ENCODE data around the gene CEP162. TPM values are rescaled to one million over a fixed set of nuclear protein-coding genes. Genes with fewer than 3 reads are reported as not detected.

Gene CEP162
- total RNA-seq, 2 donors from 2014 or later, result 29.7 to 39.2 TPM

- TF ChIP-seq, protein P1, sequence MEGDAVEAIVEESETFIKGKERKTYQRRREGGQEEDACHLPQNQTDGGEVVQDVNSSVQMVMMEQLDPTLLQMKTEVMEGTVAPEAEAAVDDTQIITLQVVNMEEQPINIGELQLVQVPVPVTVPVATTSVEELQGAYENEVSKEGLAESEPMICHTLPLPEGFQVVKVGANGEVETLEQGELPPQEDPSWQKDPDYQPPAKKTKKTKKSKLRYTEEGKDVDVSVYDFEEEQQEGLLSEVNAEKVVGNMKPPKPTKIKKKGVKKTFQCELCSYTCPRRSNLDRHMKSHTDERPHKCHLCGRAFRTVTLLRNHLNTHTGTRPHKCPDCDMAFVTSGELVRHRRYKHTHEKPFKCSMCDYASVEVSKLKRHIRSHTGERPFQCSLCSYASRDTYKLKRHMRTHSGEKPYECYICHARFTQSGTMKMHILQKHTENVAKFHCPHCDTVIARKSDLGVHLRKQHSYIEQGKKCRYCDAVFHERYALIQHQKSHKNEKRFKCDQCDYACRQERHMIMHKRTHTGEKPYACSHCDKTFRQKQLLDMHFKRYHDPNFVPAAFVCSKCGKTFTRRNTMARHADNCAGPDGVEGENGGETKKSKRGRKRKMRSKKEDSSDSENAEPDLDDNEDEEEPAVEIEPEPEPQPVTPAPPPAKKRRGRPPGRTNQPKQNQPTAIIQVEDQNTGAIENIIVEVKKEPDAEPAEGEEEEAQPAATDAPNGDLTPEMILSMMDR (conservative IDR thresholded peaks at IDR 0.05), result no peak
- 70 to 90% methylated on average over 2 of the region's 2 CpGs for WGBS, 2 experiments (ENCODE audit: insufficient coverage in 1 of 2, insufficient read length in 1 of 2)
- Histone ChIP-seq H3K4me3 (ENCODE audit: low read length) (no peak overlapping the region), H3K9ac (ENCODE audit: extremely low read depth, low read length, poor library complexity, severe bottlenecking) (no peak overlapping the region), H3K27ac (ENCODE audit: low read depth, low read length) (no peak overlapping the region), H3K36me3 (ENCODE audit: control insufficient read depth, insufficient read depth, low read length) (no peaks in the 10 kb centered on the region), H3K4me1 (ENCODE audit: control insufficient read depth, insufficient read depth, low read length) (peaks cover 9% of the 10 kb centered on the region), H3K27me3 (ENCODE audit: control insufficient read depth, insufficient read depth, low read length, poor library complexity, severe bottlenecking) (no peaks in the 10 kb centered on the region), H3K9me3 (ENCODE audit: control insufficient read depth, low read length) (no peaks in the 10 kb centered on the region)
- no peaks in the 10 kb centered on the region for H3K9me3 Mint-ChIP-seq
- H3K27ac Mint-ChIP-seq, result no peak overlapping the region
- H3K4me1 Mint-ChIP-seq, result peaks cover 3% of the 10 kb centered on the region
- no peaks in the 10 kb centered on the region for H3K36me3 Mint-ChIP-seq (ENCODE audit: low read depth)
- H3K4me3 Mint-ChIP-seq, result no peak overlapping the region
- H3K27me3 Mint-ChIP-seq (ENCODE audit: insufficient read depth), result no peaks in the 10 kb centered on the region
- DNase-seq, result no peak
Measured at GRCh38 chr6:84258268-84258667, 30.8 kb upstream of the CEP162 start.

- H3K27me3 Mint-ChIP-seq (ENCODE audit: insufficient read depth), result no peaks in the 10 kb centered on the region
- DNase-seq, result no peak
- Histone ChIP-seq H3K4me3 (ENCODE audit: low read length) (no peak overlapping the region), H3K9ac (ENCODE audit: extremely low read depth, low read length, poor library complexity, severe bottlenecking) (no peak overlapping the region), H3K27ac (ENCODE audit: low read depth, low read length) (no peak overlapping the region), H3K9me3 (ENCODE audit: control insufficient read depth, low read length) (no peaks in the 10 kb centered on the region), H3K4me1 (ENCODE audit: control insufficient read depth, insufficient read depth, low read length) (peaks cover 9% of the 10 kb centered on the region), H3K27me3 (ENCODE audit: control insufficient read depth, insufficient read depth, low read length, poor library complexity, severe bottlenecking) (no peaks in the 10 kb centered on the region), H3K36me3 (ENCODE audit: control insufficient read depth, insufficient read depth, low read length) (no peaks in the 10 kb centered on the region)
- TF ChIP-seq, protein P1 (conservative IDR thresholded peaks at IDR 0.05), result no peak
- H3K27ac Mint-ChIP-seq, result no peak overlapping the region
- no peaks in the 10 kb centered on the region for H3K36me3 Mint-ChIP-seq (ENCODE audit: low read depth)
- no peak overlapping the region for H3K4me3 Mint-ChIP-seq
- no peaks in the 10 kb centered on the region for H3K9me3 Mint-ChIP-seq
- H3K4me1 Mint-ChIP-seq, result peaks cover 3% of the 10 kb centered on the region
Measured at GRCh38 chr6:84255641-84256040, 28.2 kb upstream of the CEP162 start.

DNA sequence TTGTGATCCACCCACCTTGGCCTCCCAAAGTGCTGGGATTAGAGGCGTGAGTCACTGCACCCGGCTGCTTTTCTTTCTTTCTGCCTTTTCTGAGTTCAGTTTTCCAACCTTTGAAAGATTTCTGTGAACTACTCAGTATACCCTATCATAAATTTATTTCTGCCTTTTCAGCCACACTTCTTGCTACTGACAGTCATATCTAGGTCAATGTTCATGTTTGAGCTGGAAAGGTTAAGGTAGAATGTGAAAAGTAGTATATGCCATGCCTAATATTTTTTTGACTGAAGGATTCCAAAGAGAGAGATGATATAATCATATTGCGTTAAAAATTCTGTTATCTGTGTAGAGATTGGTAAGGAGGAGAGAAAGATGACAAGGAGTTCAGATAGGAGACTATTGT lies 25.9 kb upstream of the CEP162 start:
- H3K4me3 Mint-ChIP-seq, result no peak overlapping the region
- no peak overlapping the region for H3K27ac Mint-ChIP-seq
- H3K36me3 Mint-ChIP-seq (ENCODE audit: low read depth), result no peaks in the 10 kb centered on the region
- Histone ChIP-seq H3K36me3 (ENCODE audit: control insufficient read depth, insufficient read depth, low read length) (no peaks in the 10 kb centered on the region), H3K9me3 (ENCODE audit: control insufficient read depth, low read length) (no peaks in the 10 kb centered on the region), H3K4me3 (ENCODE audit: low read length) (no peak overlapping the region), H3K27ac (ENCODE audit: low read depth, low read length) (no peak overlapping the region), H3K9ac (ENCODE audit: extremely low read depth, low read length, poor library complexity, severe bottlenecking) (no peak overlapping the region), H3K27me3 (ENCODE audit: control insufficient read depth, insufficient read depth, low read length, poor library complexity, severe bottlenecking) (no peaks in the 10 kb centered on the region), H3K4me1 (ENCODE audit: control insufficient read depth, insufficient read depth, low read length) (peaks cover 9% of the 10 kb centered on the region)
- no peaks in the 10 kb centered on the region for H3K27me3 Mint-ChIP-seq (ENCODE audit: insufficient read depth)
- no peak for DNase-seq
- H3K9me3 Mint-ChIP-seq, result no peaks in the 10 kb centered on the region
- 90 to 91% methylated on average over 1 to 3 of the region's 3 CpGs for WGBS, 2 experiments (ENCODE audit: insufficient coverage in 1 of 2, insufficient read length in 1 of 2)
- TF ChIP-seq, protein P1 (conservative IDR thresholded peaks at IDR 0.05), result no peak
- peaks cover 3% of the 10 kb centered on the region for H3K4me1 Mint-ChIP-seq

All from endodermal cell (in vitro differentiated cells).